H9 (cell line): ENCODE results near the gene RNF8. TPM values are rescaled to one million over a fixed set of nuclear protein-coding genes. Genes with fewer than 3 reads are reported as not detected.

Experiments used
- DNase-seq: peaks from one replicate; pipeline ENCODE4 v3.0.0-alpha.2; 2017
- H2AFZ ChIP-seq: one replicate; pipeline ENCODE4 v1.6.1; 2013; ENCODE audit warnings: mild to moderate bottlenecking, low read length, control low read depth, moderate library complexity
- H2AK5ac ChIP-seq: 2 replicates; pipeline ENCODE4 v1.6.1; 2013; ENCODE audit warnings: low read length, control low read depth, mixed read lengths; ENCODE audit not compliant: insufficient read length
- H2BK120ac ChIP-seq: one replicate; pipeline ENCODE4 v1.6.1; 2013; ENCODE audit warnings: low read depth, mild to moderate bottlenecking, low read length, control low read depth, inconsistent platforms; ENCODE audit not compliant: poor library complexity, severe bottlenecking
- H2BK12ac ChIP-seq: 2 replicates; pipeline ENCODE4 v1.6.1; 2013; ENCODE audit warnings: low read length, control low read depth, mixed read lengths, low read depth; ENCODE audit not compliant: insufficient read length
- H2BK15ac ChIP-seq: 2 replicates; pipeline ENCODE4 v1.6.1; 2013; ENCODE audit warnings: low read depth, low read length, control low read depth
- H2BK20ac ChIP-seq: one replicate; pipeline ENCODE4 v1.6.1; 2013; ENCODE audit warnings: low read depth, mild to moderate bottlenecking, low read length, control low read depth, inconsistent platforms; ENCODE audit not compliant: poor library complexity, severe bottlenecking
- H2BK5ac ChIP-seq: 2 replicates; pipeline ENCODE4 v1.6.1; 2013; ENCODE audit warnings: low read length, control low read depth, mixed read lengths; ENCODE audit not compliant: insufficient read length
- H3K14ac ChIP-seq: 2 replicates; pipeline ENCODE4 v1.6.1; 2013; ENCODE audit warnings: low read length, control low read depth; ENCODE audit not compliant: insufficient read depth
- H3K18ac ChIP-seq: 2 replicates; pipeline ENCODE4 v1.6.1; 2013; ENCODE audit warnings: low read depth, mild to moderate bottlenecking, mixed read lengths, low read length, control low read depth; ENCODE audit not compliant: insufficient read length
- H3K23ac ChIP-seq: 2 replicates; pipeline ENCODE4 v1.6.1; 2013; ENCODE audit warnings: low read length, control low read depth, mixed read lengths, low read depth; ENCODE audit not compliant: insufficient read length
- H3K23me2 ChIP-seq: 2 replicates; pipeline ENCODE4 v1.6.1; 2013; ENCODE audit warnings: low read depth, mild to moderate bottlenecking, mixed read lengths, low read length, control low read depth; ENCODE audit not compliant: insufficient read length, poor library complexity, severe bottlenecking
- H3K27ac ChIP-seq: 2 replicates; pipeline ENCODE4 v1.5.1; 2013; ENCODE audit warnings: low read length, control low read depth, mixed read lengths, low read depth; ENCODE audit not compliant: insufficient read length
- H3K27me3 ChIP-seq: 2 replicates; pipeline ENCODE4 v1.6.1; 2013; ENCODE audit warnings: low read length, control low read depth, inconsistent platforms; ENCODE audit not compliant: insufficient read depth
- H3K4ac ChIP-seq: 2 replicates; pipeline ENCODE4 v1.6.1; 2013; ENCODE audit warnings: low read depth, mild to moderate bottlenecking, control low read depth, inconsistent platforms, low read length, moderate library complexity
- H3K4me1 ChIP-seq: 2 replicates; pipeline ENCODE4 v1.6.1; 2013; ENCODE audit warnings: low read length, control low read depth, inconsistent platforms; ENCODE audit not compliant: insufficient read depth
- H3K4me2 ChIP-seq: 2 replicates; pipeline ENCODE4 v1.6.1; 2013; ENCODE audit warnings: low read length, control low read depth, mixed read lengths; ENCODE audit not compliant: insufficient read length, insufficient read depth
- H3K56ac ChIP-seq: 2 replicates; pipeline ENCODE4 v1.6.1; 2013; ENCODE audit warnings: low read depth, mild to moderate bottlenecking, mixed read lengths, low read length, control low read depth; ENCODE audit not compliant: insufficient read length
- H3K79me1 ChIP-seq: 2 replicates; pipeline ENCODE4 v1.6.1; 2013; ENCODE audit warnings: low read depth, mild to moderate bottlenecking, moderate library complexity, low read length, control low read depth, inconsistent platforms; ENCODE audit not compliant: insufficient read depth, poor library complexity, severe bottlenecking
- H3K79me2 ChIP-seq: 2 replicates; pipeline ENCODE4 v1.6.1; 2013; ENCODE audit warnings: low read length, control low read depth, inconsistent platforms; ENCODE audit not compliant: insufficient read depth
- H3K9ac ChIP-seq: 2 replicates; pipeline ENCODE4 v1.6.1; 2013; ENCODE audit warnings: low read length, control low read depth, mixed read lengths; ENCODE audit not compliant: insufficient read length; ENCODE audit errors: extremely low read depth
- H3K9me3 ChIP-seq: one replicate; pipeline ENCODE4 v1.6.1; 2013; ENCODE audit warnings: low read depth, low read length, inconsistent platforms; ENCODE audit not compliant: control insufficient read depth
- H3T11ph ChIP-seq: one replicate; pipeline ENCODE4 v1.6.1; 2013; ENCODE audit warnings: mild to moderate bottlenecking, low read length, control low read depth, inconsistent platforms
- H4K20me1 ChIP-seq: one replicate; pipeline ENCODE4 v1.6.1; 2013; ENCODE audit not compliant: control insufficient read depth, insufficient read length, insufficient read depth
- H4K5ac ChIP-seq: 2 replicates; pipeline ENCODE4 v1.6.1; 2013; ENCODE audit warnings: low read depth, mild to moderate bottlenecking, mixed read lengths, low read length, control low read depth; ENCODE audit not compliant: insufficient read length
- H4K8ac ChIP-seq: replicated peaks from 2 replicates; pipeline ENCODE4 v1.6.1; 2013; ENCODE audit warnings: low read length, control low read depth, mixed read lengths, low read depth; ENCODE audit not compliant: insufficient read length
- H4K91ac ChIP-seq: 2 replicates; pipeline ENCODE4 v1.6.1; 2013; ENCODE audit warnings: low read depth, mild to moderate bottlenecking, moderate library complexity, mixed read lengths, low read length, control low read depth; ENCODE audit not compliant: insufficient read length
- H3K27ac Mint-ChIP-seq, 3 experiments: 2 replicates in 2 of 3; 3 replicates in 1 of 3; pipeline ENCODE4 v1.8.0; 2020 to 2021; ENCODE audit warnings: mixed read lengths in 3 of 3, mild to moderate bottlenecking in 1 of 3, moderate library complexity in 1 of 3
- H3K27me3 Mint-ChIP-seq: 2 replicates; pipeline ENCODE4 v1.8.0; 2021; ENCODE audit warnings: low read depth, mild to moderate bottlenecking, moderate library complexity, mixed read lengths
- H3K36me3 Mint-ChIP-seq, 3 experiments: 2 replicates in 2 of 3; 3 replicates in 1 of 3; pipeline ENCODE4 v1.8.0; 2020 to 2021; ENCODE audit warnings: low read depth in 3 of 3, mixed read lengths in 3 of 3; ENCODE audit not compliant: insufficient read depth in 1 of 3
- H3K4me1 Mint-ChIP-seq, 2 experiments: 2 replicates each; pipeline ENCODE4 v1.8.0; 2020; ENCODE audit warnings: mixed read lengths in 2 of 2
- H3K4me3 Mint-ChIP-seq, 2 experiments: 2 replicates in 1 of 2; 3 replicates in 1 of 2; pipeline ENCODE4 v1.8.0; 2020 to 2021; ENCODE audit warnings: mild to moderate bottlenecking in 2 of 2, mixed read lengths in 2 of 2, moderate library complexity in 1 of 2
- H3K9me3 Mint-ChIP-seq, 2 experiments: 2 replicates in 1 of 2; 3 replicates in 1 of 2; pipeline ENCODE4 v1.8.0; 2020; ENCODE audit warnings: mild to moderate bottlenecking in 2 of 2, mixed read lengths in 2 of 2, moderate library complexity in 1 of 2
- CTCF ChIP-seq: fragments of 200-600 bp; sonication (generic); conservative IDR thresholded peaks from 3 replicates; pipeline ENCODE4 v1.8.0; 2021; ENCODE audit warnings: antibody characterized with exemption, mild to moderate bottlenecking
- WGBS: extraction: QIAGEN DNeasy Blood & Tissue Kit; methylation state at CpG from one replicate; pipeline ENCODE4 v1.1.7; 2013; ENCODE audit warnings: missing lambda C conversion rate, low lambda C conversion rate, mixed read lengths; ENCODE audit not compliant: insufficient read length; ENCODE audit errors: extremely low coverage; 5-methylcytosine and 5-hydroxymethylcytosine counted together
- total RNA-seq: library from RNA; stranded (reverse); gene quantifications from 2 replicates; pipeline ENCODE4 v1.2.1, GENCODE V29; 2021

RNF8 gene
- total RNA-seq, 1 experiment from 2014 or later: 34.7 TPM

- H3K9me3 Mint-ChIP-seq: no peaks in the 10 kb centered on the region
- H3K23ac ChIP-seq: no peak overlapping the region
- H3K4me1 ChIP-seq: no peaks in the 10 kb centered on the region
- H3K27ac Mint-ChIP-seq: no peak overlapping the region
- no peak overlapping the region for H2BK12ac ChIP-seq
- no peaks in the 10 kb centered on the region for H3K27me3 ChIP-seq
- no peaks in the 10 kb centered on the region for H3K79me1 ChIP-seq
- H3K36me3 Mint-ChIP-seq: peaks cover 8 to 38% (median 36%) of the 10 kb centered on the region in 3 experiments; a peak in 5 of 7 replicates
- no peak overlapping the region for H2BK20ac ChIP-seq
- no peak overlapping the region for H3K18ac ChIP-seq
- H3K9me3 ChIP-seq: no peaks in the 10 kb centered on the region
- no peaks in the 10 kb centered on the region for H4K20me1 ChIP-seq
- H3K14ac ChIP-seq: no peak overlapping the region
- H3K4me3 Mint-ChIP-seq: no peak overlapping the region
- no peak overlapping the region for H3K4me2 ChIP-seq
- H3K79me2 ChIP-seq: no peaks in the 10 kb centered on the region
- H2BK15ac ChIP-seq: no peak overlapping the region
- H3T11ph ChIP-seq: no peak overlapping the region
- no peak overlapping the region for H2AFZ ChIP-seq
- no peak for DNase-seq
- no peak overlapping the region for H2AK5ac ChIP-seq
- no peaks in the 10 kb centered on the region for H3K4me1 Mint-ChIP-seq
- TF ChIP-seq CTCF: no peak
- no peaks in the 10 kb centered on the region for H3K27me3 Mint-ChIP-seq
- WGBS: no CpG with 5 or more reads among the region's 6 CpGs
- no peak overlapping the region for H3K4ac ChIP-seq
- H3K56ac ChIP-seq: no peak overlapping the region
- no peak overlapping the region for H3K9ac ChIP-seq
- H3K27ac ChIP-seq: no peak overlapping the region
- H2BK120ac ChIP-seq: no peak overlapping the region
- H4K91ac ChIP-seq: no peak overlapping the region
- H4K8ac ChIP-seq: no peak overlapping the region
- no peaks in the 10 kb centered on the region for H3K23me2 ChIP-seq
- no peak overlapping the region for H4K5ac ChIP-seq
- H2BK5ac ChIP-seq: no peak overlapping the region
These were observed 87.9 kb downstream of the RNF8 start for GRCh38 chr6:37441651-37442050.
